BJ (cell line): ENCODE data around the gene CEP120. TPM values are rescaled to one million over a fixed set of nuclear protein-coding genes. Genes with fewer than 3 reads are reported as not detected.

ENCODE experiments used
- CTCF ChIA-PET: fragments of 350-600 bp; formaldehyde crosslinking; extraction: SDS; loops from one replicate; lab custom pipeline; 2021; ENCODE audit warnings: antibody characterized with exemption, inconsistent platforms; lab: Yijun Ruan, JAX
- POLR2A ChIA-PET: fragments of 300-600 bp; sonication (Branson Sonifier 250); formaldehyde crosslinking; extraction: SDS; loops from one replicate; lab custom pipeline; 2021; ENCODE audit warnings: antibody characterized with exemption; lab: Charles Lee
- DNase-seq: peaks from one replicate; pipeline ENCODE4 v3.0.0-alpha.2; 2011; ENCODE audit warnings: low read depth
- H3K27me3 ChIP-seq: 2 replicates; pipeline ENCODE4 v1.6.0; 2011; ENCODE audit warnings: low read length; ENCODE audit not compliant: control insufficient read depth, insufficient read depth
- H3K36me3 ChIP-seq: 2 replicates; pipeline ENCODE4 v1.5.1; 2011; ENCODE audit warnings: low read length; ENCODE audit not compliant: control insufficient read depth, insufficient read depth
- H3K4me3 ChIP-seq: 2 replicates; pipeline ENCODE4 v1.5.1; 2011; ENCODE audit warnings: low read depth, mild to moderate bottlenecking, control low read depth, low read length
- polyA plus RNA-seq: library from polyadenylated mRNA; depleted of rRNA; stranded (reverse); fragments of >200 nt; gene quantifications from 2 replicates; pipeline ENCODE4 v1.2.3, GENCODE V29; 2011
- TF ChIP-seq, protein P1 (sequence below): IDR thresholded peaks from 2 replicates; pipeline ENCODE4 v1.5.1; 2011; ENCODE audit warnings: low read depth, mild to moderate bottlenecking, control low read depth, inconsistent platforms, low read length, moderate library complexity; ENCODE audit not compliant: insufficient read depth

CEP120 gene
- polyA plus RNA-seq, 1 experiment, result 23.1 TPM

DNA sequence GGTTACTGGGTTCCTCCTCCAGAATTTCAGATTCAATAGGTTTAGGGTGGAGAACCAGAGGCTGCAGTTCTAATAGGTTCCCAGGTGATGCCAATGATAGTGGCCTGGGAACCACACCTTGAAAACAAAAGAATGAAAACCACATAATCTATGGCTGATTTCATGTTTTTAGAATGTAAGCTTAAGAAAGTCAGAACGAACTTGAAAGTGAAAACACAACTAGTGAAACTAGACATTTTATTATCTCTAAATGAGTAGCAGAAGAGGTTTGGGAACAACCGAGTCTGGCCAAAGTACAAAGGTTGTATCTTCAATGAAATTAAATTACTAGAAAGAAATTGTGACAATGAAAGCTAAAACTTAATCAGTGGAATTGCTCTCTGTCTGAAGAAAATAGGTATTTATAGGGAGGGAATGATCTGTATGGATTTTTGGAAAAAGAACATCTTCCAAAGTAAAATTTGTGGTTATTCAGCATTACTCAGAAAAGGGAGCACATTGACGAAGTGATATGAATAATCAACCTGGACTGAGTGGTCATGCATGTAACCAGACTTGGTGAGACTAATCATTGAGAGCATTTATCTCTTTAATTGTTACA is 24.9 kb upstream of the CEP120 start:
- no peak for DNase-seq
- ChIA-PET POLR2A (no interaction called here), CTCF (no interaction called here)
- TF ChIP-seq, protein P1, sequence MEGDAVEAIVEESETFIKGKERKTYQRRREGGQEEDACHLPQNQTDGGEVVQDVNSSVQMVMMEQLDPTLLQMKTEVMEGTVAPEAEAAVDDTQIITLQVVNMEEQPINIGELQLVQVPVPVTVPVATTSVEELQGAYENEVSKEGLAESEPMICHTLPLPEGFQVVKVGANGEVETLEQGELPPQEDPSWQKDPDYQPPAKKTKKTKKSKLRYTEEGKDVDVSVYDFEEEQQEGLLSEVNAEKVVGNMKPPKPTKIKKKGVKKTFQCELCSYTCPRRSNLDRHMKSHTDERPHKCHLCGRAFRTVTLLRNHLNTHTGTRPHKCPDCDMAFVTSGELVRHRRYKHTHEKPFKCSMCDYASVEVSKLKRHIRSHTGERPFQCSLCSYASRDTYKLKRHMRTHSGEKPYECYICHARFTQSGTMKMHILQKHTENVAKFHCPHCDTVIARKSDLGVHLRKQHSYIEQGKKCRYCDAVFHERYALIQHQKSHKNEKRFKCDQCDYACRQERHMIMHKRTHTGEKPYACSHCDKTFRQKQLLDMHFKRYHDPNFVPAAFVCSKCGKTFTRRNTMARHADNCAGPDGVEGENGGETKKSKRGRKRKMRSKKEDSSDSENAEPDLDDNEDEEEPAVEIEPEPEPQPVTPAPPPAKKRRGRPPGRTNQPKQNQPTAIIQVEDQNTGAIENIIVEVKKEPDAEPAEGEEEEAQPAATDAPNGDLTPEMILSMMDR, result no peak
- Histone ChIP-seq H3K4me3 (no peak overlapping the region), H3K27me3 (no peaks in the 10 kb centered on the region), H3K36me3 (no peaks in the 10 kb centered on the region)

DNA sequence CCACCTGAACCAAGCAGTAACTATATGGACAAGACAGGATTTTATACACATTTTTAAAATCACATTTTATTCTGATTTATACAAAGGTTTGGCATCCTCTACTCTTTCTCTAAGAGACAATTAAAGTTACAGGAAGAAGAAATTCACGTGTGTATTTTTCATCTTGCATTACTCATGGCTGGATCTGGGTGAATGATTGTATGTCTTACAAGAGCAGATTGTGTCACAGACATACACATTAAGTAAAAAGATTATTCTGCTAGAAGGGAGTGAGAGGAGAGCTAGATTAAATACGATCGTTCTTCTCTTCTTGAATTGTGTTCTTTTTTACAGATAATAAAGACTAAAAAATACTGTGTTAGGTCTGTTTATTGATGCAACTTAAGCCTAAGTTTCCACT is 20.8 kb upstream of the CEP120 start:
- Histone ChIP-seq H3K36me3 (no peaks in the 10 kb centered on the region), H3K27me3 (no peaks in the 10 kb centered on the region), H3K4me3 (no peak overlapping the region)
- DNase-seq, result no peak
- TF ChIP-seq, protein P1, result no peak
- ChIA-PET POLR2A (no interaction called here), CTCF (no interaction called here)

DNA sequence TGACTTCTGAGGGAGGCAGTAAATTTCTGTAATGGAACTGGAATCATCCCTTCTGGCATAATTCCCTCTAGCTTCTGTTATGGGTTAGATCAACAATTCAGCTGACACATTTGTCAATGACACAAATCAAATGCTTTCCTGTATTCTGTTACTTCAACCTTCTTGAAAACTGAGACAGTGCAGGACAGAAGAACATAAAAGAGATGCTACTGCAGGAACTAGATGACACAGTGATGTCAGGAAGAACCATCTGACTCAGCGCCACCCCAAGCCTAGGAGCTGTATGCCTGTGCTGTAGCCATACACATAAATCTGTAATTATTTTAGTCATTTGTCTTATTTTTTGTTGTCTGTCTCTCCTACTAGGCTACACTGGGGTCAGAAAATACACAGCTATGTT is 18.2 kb upstream of the CEP120 start:
- no peaks in the 10 kb centered on the region for H3K27me3 ChIP-seq
- ChIA-PET CTCF (no interaction called here), POLR2A (no interaction called here)
- H3K4me3 ChIP-seq, result no peak overlapping the region
- DNase-seq, result no peak
- H3K36me3 ChIP-seq, result no peaks in the 10 kb centered on the region
- TF ChIP-seq, protein P1, result no peak

DNA sequence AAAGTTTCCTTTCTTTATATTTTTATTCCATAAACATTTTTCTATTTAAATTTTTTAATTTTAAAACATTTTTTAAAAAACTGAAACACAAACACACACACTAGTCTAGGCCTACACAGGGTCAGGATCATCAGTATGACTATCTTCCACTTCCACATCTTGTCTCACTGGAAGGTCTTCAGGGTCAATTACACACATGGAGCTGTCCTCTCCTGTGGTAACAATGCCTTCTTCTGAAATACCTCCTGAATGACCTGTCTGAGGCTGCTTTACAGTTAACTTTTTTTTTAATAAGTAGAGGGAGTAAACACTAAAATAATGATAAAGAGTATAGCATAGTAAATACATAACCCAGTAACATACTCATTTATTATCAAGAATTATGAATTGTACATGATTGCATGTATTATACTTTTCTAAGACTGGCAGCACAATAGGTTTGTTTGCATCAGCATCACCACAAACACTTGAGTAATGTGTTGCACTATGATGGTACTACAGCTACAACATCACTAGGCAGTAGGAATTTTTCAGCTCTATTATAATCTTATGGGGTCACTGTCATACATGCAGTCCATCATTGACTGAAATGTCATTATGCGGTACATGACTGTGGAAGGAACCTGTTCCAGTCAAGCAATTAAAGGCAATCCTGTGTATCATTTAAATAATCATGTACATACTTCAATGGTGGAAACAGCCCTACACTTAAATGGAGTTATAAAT is 17.4 kb upstream of the CEP120 start:
- ChIA-PET POLR2A (no interaction called here), CTCF (interaction anchor here (0.9 to 1.2 kb wide), 2 partner anchors 16 to 17 kb away, joined by 3 to 5 read pairs; partner anchors contain the start of gene CEP120)
- TF ChIP-seq, protein P1, result no peak
- DNase-seq, result no peak
- no peaks in the 10 kb centered on the region for H3K27me3 ChIP-seq
- H3K36me3 ChIP-seq, result no peaks in the 10 kb centered on the region
- no peak overlapping the region for H3K4me3 ChIP-seq

DNA sequence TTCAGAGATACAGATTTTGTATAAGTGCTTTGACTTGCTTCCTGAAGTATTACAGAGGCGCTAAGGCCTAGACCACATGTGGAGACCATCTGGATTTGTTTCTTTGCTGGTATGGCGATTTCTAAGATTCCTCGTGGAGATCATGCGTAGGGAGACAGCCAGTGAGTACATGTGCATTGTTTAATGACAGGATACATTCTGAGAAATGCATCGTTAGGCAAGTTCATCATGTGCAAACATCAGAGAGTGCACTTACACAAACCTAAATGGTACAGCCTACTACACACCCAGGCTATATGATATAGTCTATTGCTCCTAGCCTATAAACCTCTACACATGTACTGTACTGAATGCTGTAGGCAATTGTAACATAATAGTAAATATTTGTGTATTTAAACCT is 16.5 kb upstream of the CEP120 start:
- ChIA-PET POLR2A (no interaction called here), CTCF (interaction anchor here (1.2 kb wide), 1 partner anchor 16 kb away, joined by 5 read pairs; the partner anchor contains the start of gene CEP120)
- no peak for DNase-seq
- Histone ChIP-seq H3K27me3 (no peaks in the 10 kb centered on the region), H3K36me3 (no peaks in the 10 kb centered on the region), H3K4me3 (no peak overlapping the region)
- TF ChIP-seq, protein P1, result no peak
